ENCODE data around the gene ADK.

ADK gene

GRCh38 chr10:74371696-74372095, 220.7 kb downstream of the ADK start:
- no peak for DNase-seq

- DNase-seq = no peak
Measured at GRCh38 chr10:74373059-74373458, 222.0 kb downstream of the ADK start.

- DNase-seq = no peak
Measured at GRCh38 chr10:74377476-74377875, 226.5 kb downstream of the ADK start.

- DNase-seq = no peak
Measured at GRCh38 chr10:74379474-74379873, 228.5 kb downstream of the ADK start.

GRCh38 chr10:74380795-74381194, 229.8 kb downstream of the ADK start:
- DNase-seq = no peak

- no peak for DNase-seq
Measured at GRCh38 chr10:74381291-74381853, 230.4 kb downstream of the ADK start.

- DNase-seq = no peak
Measured at GRCh38 chr10:74382663-74383062, 231.6 kb downstream of the ADK start.

- no peak for DNase-seq
Measured at GRCh38 chr10:74383642-74384041, 232.6 kb downstream of the ADK start.

- no peak for DNase-seq
Measured at GRCh38 chr10:74384615-74385183, 233.7 kb downstream of the ADK start.

- no peak for DNase-seq
Measured at GRCh38 chr10:74388801-74389200, 237.8 kb downstream of the ADK start.

- no peak for DNase-seq
Measured at GRCh38 chr10:74391786-74392185, 240.8 kb downstream of the ADK start.

- no peak for DNase-seq
Measured at GRCh38 chr10:74394416-74394969, 243.5 kb downstream of the ADK start.

GRCh38 chr10:74400186-74400585, 249.2 kb downstream of the ADK start:
- no peak for DNase-seq

GRCh38 chr10:74406006-74406405, 255.0 kb downstream of the ADK start:
- DNase-seq = no peak

- DNase-seq = no peak
Measured at GRCh38 chr10:74415146-74415839, 264.3 kb downstream of the ADK start.

- no peak for DNase-seq
Measured at GRCh38 chr10:74417397-74417796, 266.4 kb downstream of the ADK start.

- DNase-seq = no peak
Measured at GRCh38 chr10:74418285-74418872, 267.4 kb downstream of the ADK start.

GRCh38 chr10:74419491-74419951, 268.5 kb downstream of the ADK start:
- DNase-seq = no peak

- no peak for DNase-seq
Measured at GRCh38 chr10:74419958-74420375, 268.9 kb downstream of the ADK start.

- DNase-seq = no peak
Measured at GRCh38 chr10:74424565-74424964, 273.5 kb downstream of the ADK start.

- no peak for DNase-seq
Measured at GRCh38 chr10:74425456-74426001, 274.5 kb downstream of the ADK start.

- no peak for DNase-seq
Measured at GRCh38 chr10:74431816-74432215, 280.8 kb downstream of the ADK start.

GRCh38 chr10:74432841-74433594, 282.0 kb downstream of the ADK start:
- DNase-seq = no peak

All from activated effector memory CD4-positive, alpha-beta T cell treated with anti-CD3 and anti-CD28 coated beads, Interleukin-2, amount 50 U/mL, for 16 hours (primary cell).